Measurements from ENCODE around the gene SNX18.

DNA sequence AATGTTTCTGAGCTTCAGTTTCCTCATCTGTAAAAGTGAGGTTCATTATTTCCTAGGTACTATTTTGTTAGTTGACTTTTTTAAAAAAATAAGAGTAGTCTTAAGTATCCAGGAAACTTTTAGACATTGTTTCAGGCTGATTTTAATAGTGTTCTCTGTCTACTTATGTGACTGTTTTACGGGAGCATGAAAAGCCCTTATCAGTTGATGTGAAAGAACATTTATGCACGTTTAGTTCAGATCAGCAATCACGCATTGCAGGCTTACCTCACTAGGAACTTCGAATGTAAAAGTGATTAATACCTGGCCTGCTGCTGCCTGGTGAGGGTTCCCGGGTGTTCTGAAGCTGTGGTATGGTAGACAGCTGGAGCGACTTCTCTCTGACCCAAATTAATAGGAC is 8.1 kb downstream of the SNX18 start:
- TF ChIP-seq, protein P1, sequence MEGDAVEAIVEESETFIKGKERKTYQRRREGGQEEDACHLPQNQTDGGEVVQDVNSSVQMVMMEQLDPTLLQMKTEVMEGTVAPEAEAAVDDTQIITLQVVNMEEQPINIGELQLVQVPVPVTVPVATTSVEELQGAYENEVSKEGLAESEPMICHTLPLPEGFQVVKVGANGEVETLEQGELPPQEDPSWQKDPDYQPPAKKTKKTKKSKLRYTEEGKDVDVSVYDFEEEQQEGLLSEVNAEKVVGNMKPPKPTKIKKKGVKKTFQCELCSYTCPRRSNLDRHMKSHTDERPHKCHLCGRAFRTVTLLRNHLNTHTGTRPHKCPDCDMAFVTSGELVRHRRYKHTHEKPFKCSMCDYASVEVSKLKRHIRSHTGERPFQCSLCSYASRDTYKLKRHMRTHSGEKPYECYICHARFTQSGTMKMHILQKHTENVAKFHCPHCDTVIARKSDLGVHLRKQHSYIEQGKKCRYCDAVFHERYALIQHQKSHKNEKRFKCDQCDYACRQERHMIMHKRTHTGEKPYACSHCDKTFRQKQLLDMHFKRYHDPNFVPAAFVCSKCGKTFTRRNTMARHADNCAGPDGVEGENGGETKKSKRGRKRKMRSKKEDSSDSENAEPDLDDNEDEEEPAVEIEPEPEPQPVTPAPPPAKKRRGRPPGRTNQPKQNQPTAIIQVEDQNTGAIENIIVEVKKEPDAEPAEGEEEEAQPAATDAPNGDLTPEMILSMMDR (conservative IDR thresholded peaks at IDR 0.05; ENCODE audit: low read length) = no peak
- no peak for TF ChIP-seq EZH2phosphoT487 (IDR thresholded peaks at IDR 0.05; ENCODE audit: borderline replicate concordance, low read depth, low read length)
